IMR-90 (cell line): ENCODE data around the gene DHRS7B. TPM values are rescaled to one million over a fixed set of nuclear protein-coding genes. Genes with fewer than 3 reads are reported as not detected.

Experiments
- ATAC-seq: fragments of 200-7000 bp; cut with Tn5 transposase; 2 replicates; pipeline ENCODE4 v1.9.1; 2020; ENCODE audit warnings: low read depth, mild to moderate bottlenecking, moderate library complexity
- BruUV-seq: library from RNA; stranded (reverse); fragments of 400-500 nt; replicated peaks from 2 replicates; lab custom pipeline; 2021; lab: Mats Ljungman, UMichigan
- CTCF ChIA-PET: fragments of 300-600 bp; formaldehyde crosslinking; extraction: SDS; loops from one replicate; lab custom pipeline; 2021; ENCODE audit warnings: antibody characterized with exemption; lab: Yijun Ruan, JAX
- POLR2A ChIA-PET: fragments of 300-600 bp; sonication (Branson Sonifier 250); formaldehyde crosslinking; loops from one replicate; lab custom pipeline; 2022; ENCODE audit warnings: antibody characterized with exemption; ENCODE audit not compliant: unreplicated experiment; lab: Charles Lee
- DNase-seq: peaks from one replicate; pipeline ENCODE4 v3.0.0; 2013
- H2AFZ ChIP-seq: replicated peaks from 2 replicates; pipeline ENCODE3; 2013; ENCODE audit warnings: low read length, mild to moderate bottlenecking; ENCODE audit not compliant: poor library complexity
- H2AK5ac ChIP-seq: 2 replicates; pipeline ENCODE4 v1.6.1; 2013; ENCODE audit warnings: low read depth, low read length, inconsistent platforms
- H2AK9ac ChIP-seq: replicated peaks from 2 replicates; pipeline ENCODE3; 2013; ENCODE audit warnings: mild to moderate bottlenecking, low read depth, low read length, moderate library complexity; ENCODE audit not compliant: poor library complexity
- H2BK120ac ChIP-seq: 2 replicates; pipeline ENCODE4 v1.6.1; 2013; ENCODE audit warnings: low read depth, low read length, inconsistent platforms
- H2BK15ac ChIP-seq: 3 replicates; pipeline ENCODE4 v1.6.1; 2013; ENCODE audit warnings: low read depth, low read length, inconsistent platforms
- H2BK20ac ChIP-seq: 2 replicates; pipeline ENCODE4 v1.6.1; 2013; ENCODE audit warnings: low read depth, mild to moderate bottlenecking, inconsistent platforms, low read length, moderate library complexity
- H2BK5ac ChIP-seq: 2 replicates; pipeline ENCODE4 v1.6.1; 2013; ENCODE audit warnings: mild to moderate bottlenecking, low read depth, low read length, inconsistent platforms; ENCODE audit not compliant: poor library complexity, severe bottlenecking
- H3K14ac ChIP-seq: replicated peaks from 2 replicates; pipeline ENCODE4 v1.6.1; 2013; ENCODE audit warnings: low read depth, low read length, inconsistent platforms
- H3K18ac ChIP-seq: 2 replicates; pipeline ENCODE4 v1.6.1; 2013; ENCODE audit warnings: low read depth, low read length, control low read depth
- H3K23ac ChIP-seq: 2 replicates; pipeline ENCODE4 v1.6.1; 2013; ENCODE audit warnings: low read depth, low read length, inconsistent platforms
- H3K27ac ChIP-seq: 2 replicates; pipeline ENCODE4 v1.5.1; 2013; ENCODE audit warnings: mild to moderate bottlenecking, control low read depth, low read length; ENCODE audit not compliant: insufficient read depth
- H3K27me3 ChIP-seq: 2 replicates; pipeline ENCODE4 v1.6.1; 2013; ENCODE audit warnings: low read length; ENCODE audit not compliant: control insufficient read depth, insufficient read depth
- H3K36me3 ChIP-seq: 2 replicates; pipeline ENCODE4 v1.6.1; 2013; ENCODE audit warnings: low read length, mixed read lengths; ENCODE audit not compliant: control insufficient read depth, insufficient read depth
- H3K4ac ChIP-seq: 2 replicates; pipeline ENCODE4 v1.6.1; 2013; ENCODE audit warnings: low read depth, low read length, inconsistent platforms
- H3K4me1 ChIP-seq: 2 replicates; pipeline ENCODE4 v1.6.1; 2013; ENCODE audit warnings: low read length, mixed read lengths; ENCODE audit not compliant: control insufficient read depth, insufficient read depth
- H3K4me2 ChIP-seq: 2 replicates; pipeline ENCODE4 v1.6.1; 2013; ENCODE audit warnings: low read depth, mild to moderate bottlenecking, control low read depth, low read length, moderate library complexity
- H3K4me3 ChIP-seq: 2 replicates; pipeline ENCODE4 v1.5.1; 2013; ENCODE audit warnings: low read depth, mild to moderate bottlenecking, control low read depth, low read length, moderate library complexity; ENCODE audit not compliant: insufficient read depth
- H3K56ac ChIP-seq: 2 replicates; pipeline ENCODE4 v1.6.1; 2013; ENCODE audit warnings: low read length, inconsistent platforms; ENCODE audit not compliant: insufficient read depth; ENCODE audit errors: extremely low read depth
- H3K79me1 ChIP-seq, 2 experiments: 2 replicates each; pipeline ENCODE4 v1.6.1; 2013; ENCODE audit warnings: low read length in 2 of 2, inconsistent platforms in 1 of 2, low read depth in 1 of 2
- H3K9ac ChIP-seq: 2 replicates; pipeline ENCODE4 v1.6.1; 2013; ENCODE audit warnings: low read depth, low read length, control low read depth
- H3K9me1 ChIP-seq: 2 replicates; pipeline ENCODE4 v1.6.1; 2013; ENCODE audit warnings: low read length, inconsistent platforms; ENCODE audit not compliant: insufficient read depth
- H3K9me3 ChIP-seq: 2 replicates; pipeline ENCODE4 v1.6.1; 2013; ENCODE audit warnings: low read length; ENCODE audit not compliant: control insufficient read depth, insufficient read depth
- H4K20me1 ChIP-seq: 2 replicates; pipeline ENCODE4 v1.6.1; 2013; ENCODE audit warnings: low read length, inconsistent platforms; ENCODE audit not compliant: insufficient read depth
- H4K5ac ChIP-seq: 2 replicates; pipeline ENCODE4 v1.6.1; 2013; ENCODE audit warnings: mild to moderate bottlenecking, low read depth, low read length, control low read depth
- H4K8ac ChIP-seq, 2 experiments: 2 replicates each; pipeline ENCODE4 v1.6.1; 2013; ENCODE audit warnings: low read depth in 2 of 2, low read length in 2 of 2, control low read depth in 1 of 2, inconsistent platforms in 1 of 2
- H4K91ac ChIP-seq: 2 replicates; pipeline ENCODE4 v1.6.1; 2013; ENCODE audit warnings: low read depth, low read length, inconsistent platforms; ENCODE audit not compliant: insufficient read depth
- CEBPB ChIP-seq: IDR thresholded peaks from 2 replicates; pipeline ENCODE4 v1.6.1; 2012; ENCODE audit warnings: low read depth, low read length, improper control_type of control experiment
- CHD1 ChIP-seq: IDR thresholded peaks from 2 replicates; pipeline ENCODE4 v1.6.1; 2012; ENCODE audit warnings: low read depth, low read length, improper control_type of control experiment
- MAFK ChIP-seq: IDR thresholded peaks from 2 replicates; pipeline ENCODE4 v1.6.1; 2012; ENCODE audit warnings: low read depth, low read length, improper control_type of control experiment
- MAZ ChIP-seq: IDR thresholded peaks from 2 replicates; pipeline ENCODE4 v1.6.1; 2012; ENCODE audit warnings: low read depth, mild to moderate bottlenecking, low read length, improper control_type of control experiment, moderate library complexity, borderline replicate concordance
- MXI1 ChIP-seq: IDR thresholded peaks from 2 replicates; pipeline ENCODE4 v1.6.1; 2012; ENCODE audit warnings: low read depth, mild to moderate bottlenecking, low read length, moderate library complexity, borderline replicate concordance
- POLR2A ChIP-seq: IDR thresholded peaks from 2 replicates; pipeline ENCODE4 v1.6.1; 2012; ENCODE audit warnings: mild to moderate bottlenecking, low read depth, low read length
- RAD21 ChIP-seq: IDR thresholded peaks from 2 replicates; pipeline ENCODE4 v1.6.1; 2012; ENCODE audit warnings: low read length, improper control_type of control experiment
- RCOR1 ChIP-seq: IDR thresholded peaks from 2 replicates; pipeline ENCODE4 v1.6.1; 2012; ENCODE audit warnings: mild to moderate bottlenecking, low read length, improper control_type of control experiment; ENCODE audit not compliant: insufficient replicate concordance
- RFX5 ChIP-seq: IDR thresholded peaks from 2 replicates; pipeline ENCODE4 v1.8.0; 2012; ENCODE audit warnings: low read depth, mild to moderate bottlenecking, low read length, moderate library complexity
- WGBS, 2 experiments: methylation state at CpG; one replicate each; pipeline versions ENCODE4 v1.1.5 to v1.1.7; 2013; ENCODE audit warnings: missing lambda C conversion rate in 2 of 2; ENCODE audit not compliant: insufficient read length in 1 of 2; ENCODE audit errors: extremely low coverage in 2 of 2; 5-methylcytosine and 5-hydroxymethylcytosine counted together
- dilution Hi-C: fragments of 300-500 bp; cut with HindIII; formaldehyde crosslinking; loops from one replicate; pipeline ENCODE4 v1.14.3; 2018; ENCODE audit warnings: low sequenced_read_pairs; ENCODE audit not compliant: unreplicated experiment
- in situ Hi-C: fragments of 300-500 bp; cut with MboI; formaldehyde crosslinking; loops from 3 replicates; pipeline ENCODE4 v1.14.3; 2019; ENCODE audit warnings: low sequenced_read_pairs, inconsistent platforms, mixed read lengths
- intact Hi-C: fragments of 100-400 bp; cut with micrococcal nuclease; formaldehyde crosslinking; loops from 2 replicates; pipeline ENCODE4 v1.10.0; 2022
- polyA plus RNA-seq, 3 experiments: library from polyadenylated mRNA; depleted of rRNA; stranded (reverse); fragments of >200 nt; gene quantifications; 2 replicates each; pipeline ENCODE4 v1.2.3, GENCODE V29; 2012; ENCODE audit warnings: low replicate concordance in 1 of 3
- total RNA-seq: library from RNA; depleted of rRNA; stranded (reverse); fragments of >200 nt; gene quantifications from 2 replicates; pipeline ENCODE4 v1.2.3, GENCODE V29; 2012
- TF ChIP-seq, protein P1 (sequence below): fragments of 150-350 bp; IDR thresholded peaks from 2 replicates; pipeline ENCODE4 v1.6.1; 2016; ENCODE audit warnings: low read depth, mild to moderate bottlenecking, low read length, moderate library complexity, borderline replicate concordance
- TF ChIP-seq, protein P2 (sequence below): conservative IDR thresholded peaks from 2 replicates; pipeline ENCODE4 v1.5.1; 2012; ENCODE audit warnings: mild to moderate bottlenecking, low read depth, low read length, improper control_type of control experiment
- TF ChIP-seq, protein P3 (sequence below): fragments of 150-350 bp; IDR thresholded peaks from 2 replicates; pipeline ENCODE4 v1.6.1; 2017; ENCODE audit warnings: mild to moderate bottlenecking, antibody characterized with exemption, low read length, low read depth

Gene DHRS7B
- total and polyA plus RNA-seq, 2 of the 4 experiments (the other 2 are of a cell fraction) = 24.4 to 34.4 TPM

DNA sequence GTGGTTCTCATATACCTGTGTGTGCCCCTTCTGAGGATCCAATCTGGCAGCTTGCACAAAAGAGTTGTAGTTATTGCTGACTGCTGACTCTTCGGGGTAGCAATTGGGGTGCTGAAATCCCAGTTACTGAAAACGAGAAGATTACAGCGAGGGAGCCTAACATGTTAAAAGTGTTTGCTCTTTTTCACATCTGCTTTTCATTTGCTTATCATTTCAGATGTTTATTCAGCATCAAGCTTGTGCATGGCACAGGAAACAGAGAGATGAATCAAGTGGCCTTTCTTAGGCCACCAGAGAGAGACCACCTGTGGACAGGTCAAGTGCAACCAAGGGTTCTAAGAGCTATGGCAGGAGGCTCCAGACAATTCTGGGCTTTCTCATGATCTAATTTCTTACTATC is 16.9 kb downstream of the DHRS7B start:
- no peak overlapping the region for H2BK15ac ChIP-seq
- no peak overlapping the region for H3K27ac ChIP-seq
- no peak overlapping the region for H3K23ac ChIP-seq
- no peak overlapping the region for H4K91ac ChIP-seq
- DNase-seq (no peak), ATAC-seq (no peak)
- no peak overlapping the region for H2BK20ac ChIP-seq
- POLR2A ChIA-PET = no interaction called here
- TF ChIP-seq CEBPB = no peak
- TF ChIP-seq, protein P1, sequence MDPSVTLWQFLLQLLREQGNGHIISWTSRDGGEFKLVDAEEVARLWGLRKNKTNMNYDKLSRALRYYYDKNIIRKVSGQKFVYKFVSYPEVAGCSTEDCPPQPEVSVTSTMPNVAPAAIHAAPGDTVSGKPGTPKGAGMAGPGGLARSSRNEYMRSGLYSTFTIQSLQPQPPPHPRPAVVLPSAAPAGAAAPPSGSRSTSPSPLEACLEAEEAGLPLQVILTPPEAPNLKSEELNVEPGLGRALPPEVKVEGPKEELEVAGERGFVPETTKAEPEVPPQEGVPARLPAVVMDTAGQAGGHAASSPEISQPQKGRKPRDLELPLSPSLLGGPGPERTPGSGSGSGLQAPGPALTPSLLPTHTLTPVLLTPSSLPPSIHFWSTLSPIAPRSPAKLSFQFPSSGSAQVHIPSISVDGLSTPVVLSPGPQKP = no peak
- TF ChIP-seq, protein P2, sequence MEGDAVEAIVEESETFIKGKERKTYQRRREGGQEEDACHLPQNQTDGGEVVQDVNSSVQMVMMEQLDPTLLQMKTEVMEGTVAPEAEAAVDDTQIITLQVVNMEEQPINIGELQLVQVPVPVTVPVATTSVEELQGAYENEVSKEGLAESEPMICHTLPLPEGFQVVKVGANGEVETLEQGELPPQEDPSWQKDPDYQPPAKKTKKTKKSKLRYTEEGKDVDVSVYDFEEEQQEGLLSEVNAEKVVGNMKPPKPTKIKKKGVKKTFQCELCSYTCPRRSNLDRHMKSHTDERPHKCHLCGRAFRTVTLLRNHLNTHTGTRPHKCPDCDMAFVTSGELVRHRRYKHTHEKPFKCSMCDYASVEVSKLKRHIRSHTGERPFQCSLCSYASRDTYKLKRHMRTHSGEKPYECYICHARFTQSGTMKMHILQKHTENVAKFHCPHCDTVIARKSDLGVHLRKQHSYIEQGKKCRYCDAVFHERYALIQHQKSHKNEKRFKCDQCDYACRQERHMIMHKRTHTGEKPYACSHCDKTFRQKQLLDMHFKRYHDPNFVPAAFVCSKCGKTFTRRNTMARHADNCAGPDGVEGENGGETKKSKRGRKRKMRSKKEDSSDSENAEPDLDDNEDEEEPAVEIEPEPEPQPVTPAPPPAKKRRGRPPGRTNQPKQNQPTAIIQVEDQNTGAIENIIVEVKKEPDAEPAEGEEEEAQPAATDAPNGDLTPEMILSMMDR = no peak
- TF ChIP-seq CHD1 = no peak
- TF ChIP-seq RCOR1 = no peak
- TF ChIP-seq MXI1 = no peak
- TF ChIP-seq, protein P3, sequence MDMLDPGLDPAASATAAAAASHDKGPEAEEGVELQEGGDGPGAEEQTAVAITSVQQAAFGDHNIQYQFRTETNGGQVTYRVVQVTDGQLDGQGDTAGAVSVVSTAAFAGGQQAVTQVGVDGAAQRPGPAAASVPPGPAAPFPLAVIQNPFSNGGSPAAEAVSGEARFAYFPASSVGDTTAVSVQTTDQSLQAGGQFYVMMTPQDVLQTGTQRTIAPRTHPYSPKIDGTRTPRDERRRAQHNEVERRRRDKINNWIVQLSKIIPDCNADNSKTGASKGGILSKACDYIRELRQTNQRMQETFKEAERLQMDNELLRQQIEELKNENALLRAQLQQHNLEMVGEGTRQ = no peak
- no peak for TF ChIP-seq RAD21
- TF ChIP-seq RFX5 = no peak
- no peak for TF ChIP-seq MAZ
- no peak for TF ChIP-seq MAFK
- no peak for TF ChIP-seq POLR2A
- H3K27me3 ChIP-seq = no peaks in the 10 kb centered on the region
- H2AFZ ChIP-seq = no peak overlapping the region
- H3K4me3 ChIP-seq = no peak overlapping the region
- no peaks in the 10 kb centered on the region for H4K20me1 ChIP-seq
- no peaks in the 10 kb centered on the region for H3K36me3 ChIP-seq
- no peak overlapping the region for H4K8ac ChIP-seq
- H2BK5ac ChIP-seq = no peak overlapping the region
- no peak overlapping the region for H4K5ac ChIP-seq
- no peak overlapping the region for H3K56ac ChIP-seq
- H3K9ac ChIP-seq = no peak overlapping the region
- no peak overlapping the region for H3K18ac ChIP-seq
- intact Hi-C loops (no loop called here), dilution Hi-C loops (no loop called here), in situ Hi-C loops (no loop called here)
- no TSS peak for BruUV-seq
- H3K79me1 ChIP-seq = peaks cover 4 to 6% of the 10 kb centered on the region in 2 experiments; a peak in 1 of 4 replicates
- 100% methylated on average over 1 of the region's 3 CpGs; no CpG with 5 or more reads in 1 of the 2 experiments for WGBS, 2 experiments
- CTCF ChIA-PET = interaction anchor here (0.6 kb wide), 1 partner anchor 95 kb away, joined by 3 read pairs; no protein-coding TSS in a partner anchor
- H3K4me2 ChIP-seq = no peak overlapping the region
- no peaks in the 10 kb centered on the region for H3K9me1 ChIP-seq
- H2BK120ac ChIP-seq = no peak overlapping the region
- H3K9me3 ChIP-seq = no peaks in the 10 kb centered on the region
- no peak overlapping the region for H3K14ac ChIP-seq
- no peaks in the 10 kb centered on the region for H3K4me1 ChIP-seq
- H2AK5ac ChIP-seq = no peak overlapping the region
- H3K4ac ChIP-seq = no peak overlapping the region
- H2AK9ac ChIP-seq = no peak overlapping the region
